SK-N-SH treated with all-trans-retinoic acid at 6 μM for 48 hours (cell line): ENCODE data around the gene SEC61B.

ENCODE experiments used
- ATAC-seq: fragments of 200-7000 bp; cut with Tn5 transposase; 3 replicates; pipeline ENCODE4 v1.9.1; 2020; ENCODE audit warnings: mild to moderate bottlenecking, moderate library complexity
- ARNTL ChIP-seq: fragments of 450-650 bp; formaldehyde crosslinking; IDR thresholded peaks from 2 replicates; pipeline ENCODE4 v1.5.0; 2020; ENCODE audit warnings: low read depth, mild to moderate bottlenecking, moderate library complexity, borderline replicate concordance
- BACH2 ChIP-seq: fragments of 250-450 bp; sonication (Bioruptor Pico); IDR thresholded peaks from 2 replicates; pipeline ENCODE4 v1.9.0; 2021; ENCODE audit warnings: mild to moderate bottlenecking, borderline replicate concordance
- CSDC2 ChIP-seq: fragments of 250-450 bp; sonication (Bioruptor Pico); IDR thresholded peaks from 2 replicates; pipeline ENCODE4 v1.5.0; 2020; ENCODE audit warnings: mild to moderate bottlenecking, moderate library complexity
- CSRNP3 ChIP-seq: fragments of 250-450 bp; sonication (Bioruptor Pico); IDR thresholded peaks from 2 replicates; pipeline ENCODE4 v1.5.1; 2021; ENCODE audit warnings: mild to moderate bottlenecking, moderate library complexity
- ESRRG ChIP-seq: fragments of 250-450 bp; sonication (Bioruptor Pico); IDR thresholded peaks from 2 replicates; pipeline ENCODE4 v1.6.1; 2021; ENCODE audit warnings: mild to moderate bottlenecking
- GLIS3 ChIP-seq: fragments of 250-450 bp; sonication (Bioruptor Pico); IDR thresholded peaks from 2 replicates; pipeline ENCODE4 v1.5.0; 2020; ENCODE audit warnings: mild to moderate bottlenecking, moderate library complexity
- ISL1 ChIP-seq: fragments of 250-450 bp; sonication (Bioruptor Pico); IDR thresholded peaks from 2 replicates; pipeline ENCODE4 v2.1.2; 2022; ENCODE audit warnings: mild to moderate bottlenecking, moderate library complexity
- OSR1 ChIP-seq: fragments of 250-450 bp; sonication (Bioruptor Pico); IDR thresholded peaks from 2 replicates; pipeline ENCODE4 v1.8.0; 2022; ENCODE audit warnings: moderate library complexity, mild to moderate bottlenecking, inconsistent platforms
- PPARA ChIP-seq: fragments of 250-450 bp; sonication (Bioruptor Pico); IDR thresholded peaks from 2 replicates; pipeline ENCODE4 v1.5.0; 2020; ENCODE audit warnings: mild to moderate bottlenecking, borderline replicate concordance
- RARB ChIP-seq: fragments of 250-450 bp; sonication (Bioruptor Pico); IDR thresholded peaks from 2 replicates; pipeline ENCODE4 v1.8.0; 2021; ENCODE audit warnings: mild to moderate bottlenecking, moderate library complexity
- SNAI2 ChIP-seq: fragments of 250-450 bp; sonication (Bioruptor Pico); IDR thresholded peaks from 2 replicates; pipeline ENCODE4 v1.5.0; 2020; ENCODE audit warnings: mild to moderate bottlenecking, moderate library complexity
- TCF4 ChIP-seq: fragments of 250-450 bp; sonication (Bioruptor Pico); IDR thresholded peaks from 2 replicates; pipeline ENCODE4 v1.8.0; 2021; ENCODE audit warnings: mild to moderate bottlenecking, moderate library complexity, borderline replicate concordance
- TOX ChIP-seq: fragments of 250-450 bp; sonication (Bioruptor Pico); IDR thresholded peaks from 2 replicates; pipeline ENCODE4 v1.8.0; 2021; ENCODE audit warnings: mild to moderate bottlenecking, moderate library complexity, borderline replicate concordance
- ZC3H10 ChIP-seq: fragments of 250-450 bp; sonication (Bioruptor Pico); IDR thresholded peaks from 2 replicates; pipeline ENCODE4 v1.5.1; 2021; ENCODE audit warnings: mild to moderate bottlenecking, moderate library complexity
- ZFP3 ChIP-seq: fragments of 250-450 bp; sonication (Bioruptor Pico); IDR thresholded peaks from 2 replicates; pipeline ENCODE4 v1.5.0; 2020; ENCODE audit warnings: mild to moderate bottlenecking, moderate library complexity
- ZFP30 ChIP-seq: fragments of 450-650 bp; formaldehyde crosslinking; IDR thresholded peaks from 2 replicates; pipeline ENCODE4 v1.5.0; 2022; ENCODE audit warnings: mild to moderate bottlenecking, moderate library complexity
- ZNF565 ChIP-seq: fragments of 450-650 bp; formaldehyde crosslinking; conservative IDR thresholded peaks from 2 replicates; pipeline ENCODE4 v1.5.0; 2020; ENCODE audit warnings: low read depth, mild to moderate bottlenecking, moderate library complexity
- ZNF70 ChIP-seq: fragments of 450-650 bp; formaldehyde crosslinking; IDR thresholded peaks from 2 replicates; pipeline ENCODE4 v1.5.0; 2020; ENCODE audit warnings: mild to moderate bottlenecking, moderate library complexity
- ZNF8 ChIP-seq: fragments of 450-650 bp; formaldehyde crosslinking; IDR thresholded peaks from 2 replicates; pipeline ENCODE4 v1.5.0; 2020; ENCODE audit warnings: mild to moderate bottlenecking, moderate library complexity
- TF ChIP-seq, protein P1 (sequence below): fragments of 250-450 bp; sonication (Bioruptor Pico); IDR thresholded peaks from 2 replicates; pipeline ENCODE4 v1.5.1; 2020; ENCODE audit warnings: low read depth, mild to moderate bottlenecking, moderate library complexity
- TF ChIP-seq, protein P2 (sequence below): fragments of 250-450 bp; sonication (Bioruptor Pico); IDR thresholded peaks from 2 replicates; pipeline ENCODE4 v1.8.0; 2021; ENCODE audit warnings: low read depth, mild to moderate bottlenecking, moderate library complexity, borderline replicate concordance
- TF ChIP-seq, protein P3 (sequence below): fragments of 250-450 bp; sonication (Bioruptor Pico); IDR thresholded peaks from 2 replicates; pipeline ENCODE4 v1.5.0; 2020; ENCODE audit warnings: mild to moderate bottlenecking, moderate library complexity

The SEC61B gene

GRCh38 chr9:99222416-99223270, 561 bp downstream of the SEC61B start:
- no peak for ATAC-seq
- TF ChIP-seq TCF4 = no peak
- TF ChIP-seq ESRRG = no peak
- TF ChIP-seq TOX (CRISPR knock-in tag) = no peak
- no peak for TF ChIP-seq ZC3H10 (CRISPR knock-in tag)
- TF ChIP-seq SNAI2 (CRISPR knock-in tag) = no peak
- TF ChIP-seq ISL1 (CRISPR knock-in tag) = no peak
- TF ChIP-seq PPARA (CRISPR knock-in tag) = no peak
- TF ChIP-seq RARB (CRISPR knock-in tag) = no peak
- TF ChIP-seq ZNF565 = no peak
- TF ChIP-seq, protein P1, sequence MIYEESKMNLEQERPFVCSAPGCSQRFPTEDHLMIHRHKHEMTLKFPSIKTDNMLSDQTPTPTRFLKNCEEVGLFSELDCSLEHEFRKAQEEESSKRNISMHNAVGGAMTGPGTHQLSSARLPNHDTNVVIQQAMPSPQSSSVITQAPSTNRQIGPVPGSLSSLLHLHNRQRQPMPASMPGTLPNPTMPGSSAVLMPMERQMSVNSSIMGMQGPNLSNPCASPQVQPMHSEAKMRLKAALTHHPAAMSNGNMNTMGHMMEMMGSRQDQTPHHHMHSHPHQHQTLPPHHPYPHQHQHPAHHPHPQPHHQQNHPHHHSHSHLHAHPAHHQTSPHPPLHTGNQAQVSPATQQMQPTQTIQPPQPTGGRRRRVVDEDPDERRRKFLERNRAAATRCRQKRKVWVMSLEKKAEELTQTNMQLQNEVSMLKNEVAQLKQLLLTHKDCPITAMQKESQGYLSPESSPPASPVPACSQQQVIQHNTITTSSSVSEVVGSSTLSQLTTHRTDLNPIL (CRISPR knock-in tag) = no peak
- TF ChIP-seq ARNTL = no peak
- no peak for TF ChIP-seq ZFP3 (CRISPR knock-in tag)
- no peak for TF ChIP-seq BACH2 (CRISPR knock-in tag)
- TF ChIP-seq ZNF8 (CRISPR knock-in tag) = no peak
- TF ChIP-seq, protein P2, sequence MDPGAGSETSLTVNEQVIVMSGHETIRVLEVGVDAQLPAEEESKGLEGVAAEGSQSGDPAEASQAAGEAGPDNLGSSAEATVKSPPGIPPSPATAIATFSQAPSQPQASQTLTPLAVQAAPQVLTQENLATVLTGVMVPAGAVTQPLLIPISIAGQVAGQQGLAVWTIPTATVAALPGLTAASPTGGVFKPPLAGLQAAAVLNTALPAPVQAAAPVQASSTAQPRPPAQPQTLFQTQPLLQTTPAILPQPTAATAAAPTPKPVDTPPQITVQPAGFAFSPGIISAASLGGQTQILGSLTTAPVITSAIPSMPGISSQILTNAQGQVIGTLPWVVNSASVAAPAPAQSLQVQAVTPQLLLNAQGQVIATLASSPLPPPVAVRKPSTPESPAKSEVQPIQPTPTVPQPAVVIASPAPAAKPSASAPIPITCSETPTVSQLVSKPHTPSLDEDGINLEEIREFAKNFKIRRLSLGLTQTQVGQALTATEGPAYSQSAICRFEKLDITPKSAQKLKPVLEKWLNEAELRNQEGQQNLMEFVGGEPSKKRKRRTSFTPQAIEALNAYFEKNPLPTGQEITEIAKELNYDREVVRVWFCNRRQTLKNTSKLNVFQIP (CRISPR knock-in tag) = no peak

DNA sequence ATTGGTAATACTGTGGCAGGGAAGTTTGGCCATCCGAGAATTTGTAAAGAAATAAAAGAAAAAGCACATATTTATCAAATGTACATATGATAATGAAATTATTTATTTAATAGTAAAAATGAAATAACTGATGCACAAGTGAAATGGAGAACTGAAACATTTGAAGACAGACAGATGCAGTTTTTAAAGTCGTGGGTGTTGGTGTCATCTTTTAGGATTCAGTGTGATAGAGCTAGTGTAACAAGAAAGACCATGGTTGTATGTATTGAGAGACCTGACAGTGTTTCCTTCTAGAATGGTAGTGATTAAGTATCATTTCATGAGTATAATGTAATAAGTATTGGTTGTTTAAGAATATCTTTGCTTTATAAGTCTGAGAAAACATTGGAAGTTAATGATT, 2.4 kb downstream of the SEC61B start:
- ATAC-seq = no peak
- TF ChIP-seq ZFP30 (CRISPR knock-in tag) = no peak
- no peak for TF ChIP-seq ARNTL
- TF ChIP-seq ZNF70 (CRISPR knock-in tag) = no peak
- TF ChIP-seq ZFP3 (CRISPR knock-in tag) = no peak
- no peak for TF ChIP-seq SNAI2 (CRISPR knock-in tag)
- TF ChIP-seq ISL1 (CRISPR knock-in tag) = no peak
- no peak for TF ChIP-seq GLIS3 (CRISPR knock-in tag)
- no peak for TF ChIP-seq CSDC2 (CRISPR knock-in tag)
- no peak for TF ChIP-seq ZNF8 (CRISPR knock-in tag)
- TF ChIP-seq, protein P3, sequence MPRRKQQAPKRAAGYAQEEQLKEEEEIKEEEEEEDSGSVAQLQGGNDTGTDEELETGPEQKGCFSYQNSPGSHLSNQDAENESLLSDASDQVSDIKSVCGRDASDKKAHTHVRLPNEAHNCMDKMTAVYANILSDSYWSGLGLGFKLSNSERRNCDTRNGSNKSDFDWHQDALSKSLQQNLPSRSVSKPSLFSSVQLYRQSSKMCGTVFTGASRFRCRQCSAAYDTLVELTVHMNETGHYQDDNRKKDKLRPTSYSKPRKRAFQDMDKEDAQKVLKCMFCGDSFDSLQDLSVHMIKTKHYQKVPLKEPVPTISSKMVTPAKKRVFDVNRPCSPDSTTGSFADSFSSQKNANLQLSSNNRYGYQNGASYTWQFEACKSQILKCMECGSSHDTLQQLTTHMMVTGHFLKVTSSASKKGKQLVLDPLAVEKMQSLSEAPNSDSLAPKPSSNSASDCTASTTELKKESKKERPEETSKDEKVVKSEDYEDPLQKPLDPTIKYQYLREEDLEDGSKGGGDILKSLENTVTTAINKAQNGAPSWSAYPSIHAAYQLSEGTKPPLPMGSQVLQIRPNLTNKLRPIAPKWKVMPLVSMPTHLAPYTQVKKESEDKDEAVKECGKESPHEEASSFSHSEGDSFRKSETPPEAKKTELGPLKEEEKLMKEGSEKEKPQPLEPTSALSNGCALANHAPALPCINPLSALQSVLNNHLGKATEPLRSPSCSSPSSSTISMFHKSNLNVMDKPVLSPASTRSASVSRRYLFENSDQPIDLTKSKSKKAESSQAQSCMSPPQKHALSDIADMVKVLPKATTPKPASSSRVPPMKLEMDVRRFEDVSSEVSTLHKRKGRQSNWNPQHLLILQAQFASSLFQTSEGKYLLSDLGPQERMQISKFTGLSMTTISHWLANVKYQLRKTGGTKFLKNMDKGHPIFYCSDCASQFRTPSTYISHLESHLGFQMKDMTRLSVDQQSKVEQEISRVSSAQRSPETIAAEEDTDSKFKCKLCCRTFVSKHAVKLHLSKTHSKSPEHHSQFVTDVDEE (CRISPR knock-in tag) = no peak
- TF ChIP-seq OSR1 (CRISPR knock-in tag) = no peak
- TF ChIP-seq CSRNP3 (CRISPR knock-in tag) = no peak
- TF ChIP-seq, protein P2 (CRISPR knock-in tag) = no peak
- no peak for TF ChIP-seq ESRRG
- TF ChIP-seq, protein P1 (CRISPR knock-in tag) = no peak
